ENCODE measurements around the gene DDX10. TPM values are rescaled to one million over a fixed set of nuclear protein-coding genes. Genes with fewer than 3 reads are reported as not detected.

Gene DDX10
- polyA plus RNA-seq, 1 of the 3 experiments (the other 2 are of a cell fraction): 35.8 TPM

DNA sequence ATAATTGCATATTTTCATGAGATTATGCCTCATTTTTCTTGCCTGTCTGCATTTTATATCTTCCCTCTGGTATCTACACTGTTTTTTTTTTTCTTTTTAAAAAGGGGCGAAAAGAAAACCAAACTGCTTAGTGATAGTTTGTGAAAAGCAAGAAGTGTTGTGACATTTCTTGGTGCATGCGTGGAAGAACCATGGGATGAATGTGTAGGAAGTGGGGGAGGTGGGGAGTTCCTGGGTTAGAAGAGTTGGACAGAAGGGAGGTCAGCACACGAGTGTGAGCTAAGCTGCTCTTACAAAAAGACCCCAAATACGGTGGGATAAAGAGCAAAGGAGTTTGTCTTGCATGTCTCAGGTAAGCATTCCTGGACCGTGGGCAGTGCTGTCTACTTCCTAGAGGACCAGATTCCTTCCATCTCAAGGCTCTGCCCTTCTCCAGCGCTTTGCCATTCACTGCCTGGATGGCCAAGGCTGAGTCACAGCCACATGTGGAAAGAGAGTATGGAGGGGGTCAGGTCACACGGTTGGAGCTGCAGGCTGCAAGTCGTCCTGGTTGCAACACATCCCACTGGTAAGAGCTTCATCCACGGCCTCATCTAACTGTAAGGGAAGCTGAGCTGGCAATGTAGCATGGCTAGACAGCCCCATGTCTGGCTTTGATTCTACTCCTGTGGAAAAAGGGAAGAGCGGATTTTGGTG is 300.6 kb downstream of the DDX10 start:
- ChIA-PET CTCF (no interaction called here), POLR2A (no interaction called here)
- WGBS (ENCODE audit: low lambda C conversion rate): 77% methylated on average over 9 of the region's 10 CpGs
- Histone ChIP-seq H3K4me3 (ENCODE audit: low read depth in 2 of 2, low read length in 1 of 2) (no peak overlapping the region), H3K9ac (no peak overlapping the region), H3K4me1 (ENCODE audit: control insufficient read depth in 1 of 2, insufficient read depth in 2 of 2, low read depth in 1 of 2, low read length in 1 of 2) (peaks cover 22 to 34% of the 10 kb centered on the region in 2 experiments), H3K36me3 (replicated peaks in 1 of 2; ENCODE audit: control insufficient read depth in 1 of 2, insufficient read depth in 2 of 2, low read length in 1 of 2) (no peaks in the 10 kb centered on the region), H3K9me2 (no peaks in the 10 kb centered on the region), H3K79me2 (ENCODE audit: insufficient read depth) (no peaks in the 10 kb centered on the region), H4K20me1 (ENCODE audit: insufficient read depth) (no peaks in the 10 kb centered on the region), H3F3A (replicated peaks; ENCODE audit: insufficient read depth) (peaks cover 16% of the 10 kb centered on the region), H2AFZ (ENCODE audit: low read depth) (no peak overlapping the region), H3K27me3 (ENCODE audit: insufficient read depth) (no peaks in the 10 kb centered on the region), H3K9me3 (no peaks in the 10 kb centered on the region), H3K4me2 (no peak overlapping the region), H3K27ac (ENCODE audit: low read depth in 2 of 2, low read length in 1 of 2) (no peak overlapping the region)
- no peak for DNase-seq
- TF ChIP-seq SMC3 (IDR thresholded peaks at IDR 0.05; ENCODE audit: low read depth, low read length): no peak
- TF ChIP-seq FOXM1 (IDR thresholded peaks at IDR 0.05; ENCODE audit: low read depth): no peak
- TF ChIP-seq RCOR1 (IDR thresholded peaks at IDR 0.05; ENCODE audit: low read length): no peak
- TF ChIP-seq, protein P1, sequence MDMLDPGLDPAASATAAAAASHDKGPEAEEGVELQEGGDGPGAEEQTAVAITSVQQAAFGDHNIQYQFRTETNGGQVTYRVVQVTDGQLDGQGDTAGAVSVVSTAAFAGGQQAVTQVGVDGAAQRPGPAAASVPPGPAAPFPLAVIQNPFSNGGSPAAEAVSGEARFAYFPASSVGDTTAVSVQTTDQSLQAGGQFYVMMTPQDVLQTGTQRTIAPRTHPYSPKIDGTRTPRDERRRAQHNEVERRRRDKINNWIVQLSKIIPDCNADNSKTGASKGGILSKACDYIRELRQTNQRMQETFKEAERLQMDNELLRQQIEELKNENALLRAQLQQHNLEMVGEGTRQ (IDR thresholded peaks at IDR 0.05; ENCODE audit: borderline replicate concordance, low read depth, low read length): no peak
- TF ChIP-seq RFX5 (IDR thresholded peaks at IDR 0.05; ENCODE audit: low read length): no peak
- no peak for TF ChIP-seq CHD2 (IDR thresholded peaks at IDR 0.05; ENCODE audit: low read length, partially characterized antibody)
- TF ChIP-seq, protein P2, sequence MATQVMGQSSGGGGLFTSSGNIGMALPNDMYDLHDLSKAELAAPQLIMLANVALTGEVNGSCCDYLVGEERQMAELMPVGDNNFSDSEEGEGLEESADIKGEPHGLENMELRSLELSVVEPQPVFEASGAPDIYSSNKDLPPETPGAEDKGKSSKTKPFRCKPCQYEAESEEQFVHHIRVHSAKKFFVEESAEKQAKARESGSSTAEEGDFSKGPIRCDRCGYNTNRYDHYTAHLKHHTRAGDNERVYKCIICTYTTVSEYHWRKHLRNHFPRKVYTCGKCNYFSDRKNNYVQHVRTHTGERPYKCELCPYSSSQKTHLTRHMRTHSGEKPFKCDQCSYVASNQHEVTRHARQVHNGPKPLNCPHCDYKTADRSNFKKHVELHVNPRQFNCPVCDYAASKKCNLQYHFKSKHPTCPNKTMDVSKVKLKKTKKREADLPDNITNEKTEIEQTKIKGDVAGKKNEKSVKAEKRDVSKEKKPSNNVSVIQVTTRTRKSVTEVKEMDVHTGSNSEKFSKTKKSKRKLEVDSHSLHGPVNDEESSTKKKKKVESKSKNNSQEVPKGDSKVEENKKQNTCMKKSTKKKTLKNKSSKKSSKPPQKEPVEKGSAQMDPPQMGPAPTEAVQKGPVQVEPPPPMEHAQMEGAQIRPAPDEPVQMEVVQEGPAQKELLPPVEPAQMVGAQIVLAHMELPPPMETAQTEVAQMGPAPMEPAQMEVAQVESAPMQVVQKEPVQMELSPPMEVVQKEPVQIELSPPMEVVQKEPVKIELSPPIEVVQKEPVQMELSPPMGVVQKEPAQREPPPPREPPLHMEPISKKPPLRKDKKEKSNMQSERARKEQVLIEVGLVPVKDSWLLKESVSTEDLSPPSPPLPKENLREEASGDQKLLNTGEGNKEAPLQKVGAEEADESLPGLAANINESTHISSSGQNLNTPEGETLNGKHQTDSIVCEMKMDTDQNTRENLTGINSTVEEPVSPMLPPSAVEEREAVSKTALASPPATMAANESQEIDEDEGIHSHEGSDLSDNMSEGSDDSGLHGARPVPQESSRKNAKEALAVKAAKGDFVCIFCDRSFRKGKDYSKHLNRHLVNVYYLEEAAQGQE (IDR thresholded peaks at IDR 0.05; ENCODE audit: low read depth, low read length): no peak
- TF ChIP-seq, protein P3, sequence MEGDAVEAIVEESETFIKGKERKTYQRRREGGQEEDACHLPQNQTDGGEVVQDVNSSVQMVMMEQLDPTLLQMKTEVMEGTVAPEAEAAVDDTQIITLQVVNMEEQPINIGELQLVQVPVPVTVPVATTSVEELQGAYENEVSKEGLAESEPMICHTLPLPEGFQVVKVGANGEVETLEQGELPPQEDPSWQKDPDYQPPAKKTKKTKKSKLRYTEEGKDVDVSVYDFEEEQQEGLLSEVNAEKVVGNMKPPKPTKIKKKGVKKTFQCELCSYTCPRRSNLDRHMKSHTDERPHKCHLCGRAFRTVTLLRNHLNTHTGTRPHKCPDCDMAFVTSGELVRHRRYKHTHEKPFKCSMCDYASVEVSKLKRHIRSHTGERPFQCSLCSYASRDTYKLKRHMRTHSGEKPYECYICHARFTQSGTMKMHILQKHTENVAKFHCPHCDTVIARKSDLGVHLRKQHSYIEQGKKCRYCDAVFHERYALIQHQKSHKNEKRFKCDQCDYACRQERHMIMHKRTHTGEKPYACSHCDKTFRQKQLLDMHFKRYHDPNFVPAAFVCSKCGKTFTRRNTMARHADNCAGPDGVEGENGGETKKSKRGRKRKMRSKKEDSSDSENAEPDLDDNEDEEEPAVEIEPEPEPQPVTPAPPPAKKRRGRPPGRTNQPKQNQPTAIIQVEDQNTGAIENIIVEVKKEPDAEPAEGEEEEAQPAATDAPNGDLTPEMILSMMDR (IDR thresholded peaks at IDR 0.05): no peak
- TF ChIP-seq TAF1 (IDR thresholded peaks at IDR 0.05; ENCODE audit: borderline replicate concordance, low read depth, low read length): no peak
- no peak for TF ChIP-seq POLR2AphosphoS5 (IDR thresholded peaks at IDR 0.05; ENCODE audit: low read depth, low read length)
- TF ChIP-seq YY1 (IDR thresholded peaks at IDR 0.05; ENCODE audit: low read depth): no peak
- no peak for TF ChIP-seq NFIC (IDR thresholded peaks at IDR 0.05; ENCODE audit: borderline replicate concordance)

Data from SK-N-SH (cell line).